HEK293T (cell line): ENCODE results near the gene TEN1.
"Not testable (repeated sequence)": the region's sequence is repeated elsewhere in the genome, so short reads cannot be mapped to it uniquely, and the experiment has no call there.

ENCODE experiments used
- CTCF ChIA-PET: fragments of 350-600 bp; formaldehyde crosslinking; extraction: SDS; loops from one replicate; lab custom pipeline; 2021; ENCODE audit warnings: antibody characterized with exemption, inconsistent platforms; lab: Yijun Ruan, JAX
- POLR2A ChIA-PET: fragments of 350-600 bp; formaldehyde crosslinking; extraction: SDS; loops from one replicate; lab custom pipeline; 2020; ENCODE audit warnings: antibody characterized with exemption, inconsistent platforms; lab: Yijun Ruan, JAX
- DNase-seq: peaks from one replicate; pipeline ENCODE4 v3.0.0; 2012; ENCODE audit warnings: mixed read lengths; ENCODE audit errors: extremely low spot score
- ARNT ChIP-seq: fragments of 450-650 bp; IDR thresholded peaks from 2 replicates; pipeline ENCODE4 v1.6.1; 2017; ENCODE audit warnings: mild to moderate bottlenecking
- BHLHE40 ChIP-seq: fragments of 450-650 bp; IDR thresholded peaks from 2 replicates; pipeline ENCODE4 v1.6.1; 2016; ENCODE audit warnings: mild to moderate bottlenecking, moderate library complexity, borderline replicate concordance
- CTBP1 ChIP-seq: fragments of 450-650 bp; IDR thresholded peaks from 2 replicates; pipeline ENCODE4 v1.6.1; 2016; ENCODE audit warnings: borderline replicate concordance
- ELF4 ChIP-seq: fragments of 450-650 bp; IDR thresholded peaks from 2 replicates; pipeline ENCODE4 v1.6.1; 2017; ENCODE audit warnings: antibody characterized with exemption
- FOXA1 ChIP-seq: fragments of 450-650 bp; IDR thresholded peaks from 2 replicates; pipeline ENCODE4 v1.6.1; 2016; ENCODE audit warnings: mild to moderate bottlenecking
- FOXK2 ChIP-seq: fragments of 450-650 bp; IDR thresholded peaks from 2 replicates; pipeline ENCODE4 v1.6.1; 2016; ENCODE audit warnings: mild to moderate bottlenecking
- FOXM1 ChIP-seq: fragments of 450-650 bp; IDR thresholded peaks from 2 replicates; pipeline ENCODE4 v1.6.1; 2017; ENCODE audit warnings: mild to moderate bottlenecking, borderline replicate concordance
- HDGF ChIP-seq: fragments of 450-650 bp; IDR thresholded peaks from 2 replicates; pipeline ENCODE4 v1.6.1; 2017; ENCODE audit warnings: antibody characterized with exemption, borderline replicate concordance
- L3MBTL2 ChIP-seq: fragments of 450-650 bp; conservative IDR thresholded peaks from 2 replicates; pipeline ENCODE4 v1.6.1; 2016; ENCODE audit warnings: mild to moderate bottlenecking
- LEF1 ChIP-seq: fragments of 450-650 bp; IDR thresholded peaks from 2 replicates; pipeline ENCODE4 v1.6.1; 2017; ENCODE audit warnings: mild to moderate bottlenecking, borderline replicate concordance
- NFRKB ChIP-seq: fragments of 450-650 bp; IDR thresholded peaks from 2 replicates; pipeline ENCODE4 v1.6.1; 2016; ENCODE audit warnings: mild to moderate bottlenecking, moderate library complexity
- PKNOX1 ChIP-seq: fragments of 450-650 bp; IDR thresholded peaks from 2 replicates; pipeline ENCODE4 v1.6.1; 2016
- SP1 ChIP-seq: fragments of 450-650 bp; IDR thresholded peaks from 2 replicates; pipeline ENCODE4 v1.6.1; 2017
- SUZ12 ChIP-seq: fragments of 450-650 bp; IDR thresholded peaks from 2 replicates; pipeline ENCODE4 v1.6.1; 2016; ENCODE audit warnings: mild to moderate bottlenecking
- TARDBP ChIP-seq: fragments of 450-650 bp; IDR thresholded peaks from 2 replicates; pipeline ENCODE4 v1.6.1; 2016
- ZNF384 ChIP-seq: fragments of 450-650 bp; IDR thresholded peaks from 2 replicates; pipeline ENCODE4 v1.6.1; 2016

TEN1 gene

DNA sequence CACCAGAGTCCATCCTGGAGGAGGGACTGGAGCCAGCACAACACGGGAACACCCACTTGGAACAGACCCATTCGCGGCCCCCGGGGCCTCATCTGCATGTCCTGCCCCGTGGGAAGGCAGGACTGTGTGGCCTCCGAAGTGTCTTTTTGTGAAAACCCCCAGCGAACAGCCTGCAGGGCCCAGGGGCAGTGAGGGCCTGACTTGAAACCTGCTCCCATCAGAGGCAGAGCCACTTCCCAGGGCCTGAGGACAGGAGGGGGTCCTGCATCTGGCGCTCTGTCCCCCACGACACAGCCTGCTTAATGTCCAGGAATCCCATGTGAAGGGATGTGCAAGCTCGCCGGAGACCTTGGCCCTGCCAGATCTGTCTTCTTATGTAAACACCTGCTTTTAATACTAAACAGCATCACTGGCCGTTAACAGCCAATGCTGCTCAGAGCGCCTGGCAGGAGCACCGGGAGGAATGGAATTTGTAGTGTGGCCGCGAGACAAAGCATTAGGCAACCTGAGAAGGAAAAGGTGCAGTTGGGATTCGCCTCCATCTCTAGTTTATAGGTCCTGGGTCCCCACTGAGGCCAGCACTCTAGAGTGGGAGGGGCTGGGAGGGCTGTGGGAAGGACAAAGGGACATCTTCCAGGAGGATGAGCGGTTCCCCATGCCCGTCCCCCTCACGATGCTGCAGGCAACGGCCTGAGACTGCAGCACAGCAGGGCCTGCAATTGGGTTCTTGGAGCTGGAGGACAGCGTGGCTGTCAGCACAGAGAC, 57.6 kb downstream of the TEN1 start:
- ChIA-PET POLR2A (no interaction called here), CTCF (interaction anchor here (1.5 kb wide), 1 partner anchor 23 kb away, joined by 6 read pairs; no protein-coding TSS in a partner anchor)
- DNase-seq: no peak
- TF ChIP-seq CTBP1: no peak
- TF ChIP-seq ARNT: no peak
- TF ChIP-seq SUZ12: no peak
- no peak for TF ChIP-seq HDGF
- no peak for TF ChIP-seq LEF1
- TF ChIP-seq ZNF384: no peak
- TF ChIP-seq NFRKB: no peak
- TF ChIP-seq SP1: no peak
- TF ChIP-seq ELF4: no peak
- no peak for TF ChIP-seq FOXK2
- TF ChIP-seq L3MBTL2: no peak
- no peak for TF ChIP-seq PKNOX1
- no peak for TF ChIP-seq TARDBP
- no peak for TF ChIP-seq FOXA1
- no peak for TF ChIP-seq BHLHE40
- no peak for TF ChIP-seq FOXM1

DNA sequence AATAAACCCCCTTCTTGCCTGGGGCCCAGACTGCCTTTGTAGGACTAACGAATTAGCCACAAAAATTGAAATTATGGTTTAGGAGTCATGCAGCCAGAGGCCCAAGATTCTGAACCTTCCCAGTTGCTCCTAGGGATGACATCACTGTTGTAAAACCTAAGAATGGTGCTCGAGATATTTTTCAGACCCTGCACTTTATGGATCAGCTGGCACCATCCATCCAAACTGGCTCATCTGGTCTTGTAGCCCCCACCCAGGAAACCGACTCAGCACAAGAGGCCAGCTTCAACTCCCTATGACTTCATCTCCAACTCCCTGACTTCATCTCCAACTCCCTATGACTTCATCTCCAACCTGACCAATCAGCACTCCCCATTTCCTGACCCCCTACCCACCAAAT, 59.0 kb downstream of the TEN1 start:
- TF ChIP-seq L3MBTL2 (no peak), HDGF (no peak), FOXK2 (no peak), FOXM1 (no peak), SUZ12 (no peak), SP1 (no peak), FOXA1 (no peak), LEF1 (no peak), BHLHE40 (no peak), CTBP1 (no peak), ELF4 (no peak), ZNF384 (no peak), TARDBP (no peak), NFRKB (no peak), PKNOX1 (no peak), ARNT (no peak)
- no peak for DNase-seq
- ChIA-PET POLR2A (no interaction called here), CTCF (no interaction called here)

- TF ChIP-seq L3MBTL2 (no peak), SP1 (no peak), FOXA1 (no peak), PKNOX1 (no peak), FOXM1 (no peak), ELF4 (no peak), SUZ12 (no peak), BHLHE40 (no peak), ZNF384 (no peak), LEF1 (no peak), ARNT (no peak), HDGF (no peak)
- ChIA-PET CTCF (no interaction called here), POLR2A (no interaction called here)
- DNase-seq: no peak
These were observed 60.1 kb downstream of the TEN1 start for GRCh38 chr17:76039121-76039520.

DNA sequence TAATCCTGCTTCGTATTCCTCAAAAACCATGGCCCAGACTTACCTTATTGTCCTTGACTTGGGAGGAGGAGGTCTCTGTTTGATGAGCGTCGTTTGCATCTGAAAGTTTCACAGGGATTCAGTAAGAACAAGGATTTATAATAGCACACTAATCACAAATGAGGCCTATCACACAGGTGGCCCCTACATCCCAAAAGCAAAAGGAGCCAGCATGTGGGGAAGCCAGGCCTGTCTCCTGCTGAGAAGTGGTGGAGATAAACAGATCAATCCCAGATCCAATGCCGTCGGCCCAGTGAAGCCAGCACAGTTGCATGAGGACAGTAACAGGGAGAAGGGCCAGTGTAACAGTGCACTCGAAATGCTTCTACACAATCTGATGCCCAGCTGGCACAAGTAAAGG, 61.3 kb downstream of the TEN1 start:
- no peak for DNase-seq
- CTCF ChIA-PET: no interaction called here
- TF ChIP-seq ZNF384 (no peak), SUZ12 (no peak), FOXA1 (no peak), BHLHE40 (no peak), FOXM1 (no peak)
- POLR2A ChIA-PET: no interaction called here

- DNase-seq, POLR2A ChIA-PET: not testable (repeated sequence)
- CTCF ChIA-PET: interaction anchor here (0.6 to 1.2 kb wide), 2 partner anchors 195 to 235 kb away, joined by 3 read pairs; no protein-coding TSS in a partner anchor
These were observed 63.8 kb downstream of the TEN1 start for GRCh38 chr17:76042868-76043267.

- POLR2A ChIA-PET, CTCF ChIA-PET: not testable (repeated sequence)
These were observed 65.5 kb downstream of the TEN1 start for GRCh38 chr17:76044475-76045007.

GRCh38 chr17:76046064-76046463, 67.0 kb downstream of the TEN1 start:
- ChIA-PET CTCF (no interaction called here), POLR2A (interaction anchor here (0.6 kb wide), 1 partner anchor 12 kb away, joined by 3 read pairs; no protein-coding TSS in a partner anchor)
- no peak for DNase-seq
- TF ChIP-seq TARDBP (no peak), FOXA1 (no peak), CTBP1 (no peak), SP1 (no peak), FOXM1 (no peak), HDGF (no peak), NFRKB (no peak), ELF4 (no peak), ARNT (no peak), LEF1 (no peak), BHLHE40 (no peak), L3MBTL2 (no peak), PKNOX1 (no peak), SUZ12 (no peak)

More at GRCh38 chr17:76044475-76045007, 65.5 kb downstream of the TEN1 start:
- DNase-seq: not testable (repeated sequence)
